GDM1 (cell line): ENCODE data around the gene ALOXE3.

Experiments
- DNase-seq: peaks from one replicate; lab custom pipeline; 2025; lab: John Stamatoyannopoulos, UW

The ALOXE3 gene

DNA sequence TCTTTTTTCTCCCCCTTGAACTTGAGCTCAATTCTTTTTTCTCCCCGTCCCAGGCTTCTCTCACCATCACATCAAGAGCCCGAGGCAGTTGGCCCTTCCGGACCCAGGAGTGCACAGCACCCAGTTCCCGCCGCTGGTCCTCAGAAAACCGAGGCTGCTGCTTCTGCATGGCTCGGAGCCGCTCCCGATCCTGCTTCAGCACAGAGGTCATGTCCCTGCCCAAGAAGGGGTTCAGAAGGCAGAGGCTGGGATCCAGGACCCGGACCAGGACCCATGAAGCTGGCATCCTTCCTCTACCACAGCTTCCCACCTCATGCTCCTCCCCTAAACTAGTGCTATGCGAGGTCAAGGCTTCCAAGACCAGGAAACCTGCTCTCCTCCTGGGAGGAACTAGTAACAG, 23.4 kb upstream of the ALOXE3 start:
- no peak for DNase-seq

DNA sequence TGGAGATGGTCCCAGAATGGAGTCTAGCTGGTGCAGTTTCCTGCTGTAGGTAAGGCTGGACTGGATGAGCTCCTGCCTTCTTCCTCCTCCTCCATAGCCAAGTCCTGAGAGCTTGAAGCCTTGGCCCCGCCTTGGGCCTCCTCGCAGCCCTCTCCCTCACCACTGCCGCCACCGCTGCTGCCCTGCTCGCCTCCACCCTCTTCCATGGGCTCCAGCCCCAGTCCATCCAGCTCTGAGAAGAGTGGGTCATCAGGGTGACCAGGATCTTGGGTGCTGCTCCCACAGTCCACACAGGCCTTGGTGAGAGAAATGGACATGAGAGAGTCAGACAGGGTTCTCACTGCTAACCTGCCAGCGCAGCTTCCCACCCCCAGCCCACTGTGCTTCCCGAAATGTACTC, 22.7 kb upstream of the ALOXE3 start:
- DNase-seq = no peak

DNA sequence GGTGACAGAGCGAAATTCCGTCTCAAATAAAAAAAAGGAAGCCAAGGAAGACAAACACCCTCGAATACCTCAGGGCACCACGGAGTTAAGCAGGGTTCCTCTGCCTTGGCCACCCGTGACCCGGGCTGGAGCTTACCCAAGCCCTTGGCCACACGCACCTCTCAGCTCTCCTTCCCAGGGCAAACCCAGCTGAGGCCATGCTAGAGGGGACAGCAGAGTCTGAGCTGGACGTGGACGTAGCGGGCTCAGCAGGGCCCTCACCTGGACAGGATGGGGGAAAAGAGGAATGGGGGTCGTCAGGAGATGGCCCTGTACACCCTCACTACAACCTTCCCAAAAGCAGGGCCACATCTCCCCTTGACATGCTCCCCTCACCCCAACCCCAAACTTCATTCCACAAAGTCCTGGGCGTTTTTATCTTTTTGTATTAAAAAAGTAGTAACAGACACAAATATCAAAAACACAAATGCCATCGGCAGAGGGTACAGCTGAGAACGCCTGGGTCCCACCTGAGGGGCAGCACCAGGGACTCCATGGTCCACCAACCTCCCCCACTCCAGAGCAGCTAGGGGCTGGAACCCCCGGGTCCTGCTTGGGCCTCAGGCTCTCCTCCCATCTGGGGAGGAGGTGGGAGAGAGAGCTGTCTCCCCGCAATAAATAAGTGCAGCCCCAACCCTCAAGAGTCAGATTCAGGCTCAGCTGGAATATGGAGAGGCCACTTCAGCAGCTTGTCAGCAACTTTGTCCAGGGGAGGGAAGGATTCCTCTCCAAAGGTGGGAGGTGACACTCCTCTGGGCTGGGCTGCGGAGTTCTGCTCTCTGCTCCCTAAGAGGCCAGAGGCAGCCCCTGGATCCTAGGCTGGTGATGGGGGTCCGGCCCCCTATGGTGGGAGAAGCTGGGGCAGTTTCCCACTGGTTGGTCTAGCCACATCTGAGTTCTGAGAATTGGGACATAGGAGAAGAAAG, 22.0 kb upstream of the ALOXE3 start:
- DNase-seq = no peak

DNA sequence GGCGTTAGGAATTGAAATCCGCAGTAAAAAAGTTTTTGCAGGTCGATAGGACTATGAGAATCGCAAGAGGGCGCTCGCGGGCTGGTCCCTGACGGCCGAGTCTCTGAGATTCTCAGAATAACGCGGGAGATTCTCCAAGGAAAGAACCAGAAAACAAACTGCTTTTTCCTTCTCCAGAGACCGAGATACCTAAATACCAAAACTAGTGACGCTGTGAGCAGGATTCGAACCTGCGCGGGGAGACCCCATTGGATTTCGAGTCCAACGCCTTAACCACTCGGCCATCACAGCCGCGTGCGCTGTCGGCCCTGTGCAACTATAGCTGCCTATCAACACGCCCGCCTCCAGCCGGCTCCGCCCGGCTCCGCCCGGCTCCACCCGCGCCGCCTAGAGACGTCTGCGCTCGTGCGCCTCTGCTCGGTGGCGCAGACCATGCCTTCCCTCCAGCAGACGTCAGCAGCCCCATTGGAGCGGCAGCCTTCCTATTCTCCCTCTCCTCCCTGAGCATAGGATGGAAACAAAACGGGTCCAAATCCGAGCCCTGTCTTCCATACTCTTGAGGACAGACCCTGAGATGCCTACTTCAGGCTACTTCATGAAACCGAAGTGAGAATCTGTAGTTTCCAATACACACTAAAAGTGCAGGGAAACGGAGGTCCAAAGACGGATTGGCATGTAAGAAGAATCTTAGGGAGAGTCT, 20.5 kb upstream of the ALOXE3 start:
- DNase-seq = peak; percentile 94

DNA sequence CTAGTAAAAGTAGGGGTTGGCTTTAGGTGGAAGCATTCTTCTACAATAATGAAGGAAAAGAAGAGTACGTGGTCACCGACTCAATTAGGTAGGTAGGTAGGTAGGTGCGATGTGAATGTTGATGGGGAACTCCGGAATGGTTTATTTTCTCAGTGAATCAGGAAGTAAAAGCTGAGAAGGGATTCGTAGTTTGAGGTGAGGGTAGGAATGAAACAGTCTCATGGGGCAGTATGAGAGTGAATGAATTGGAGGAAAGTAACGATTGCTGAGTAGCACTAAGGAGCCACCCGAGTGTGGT, 20.0 kb upstream of the ALOXE3 start:
- no peak for DNase-seq

DNA sequence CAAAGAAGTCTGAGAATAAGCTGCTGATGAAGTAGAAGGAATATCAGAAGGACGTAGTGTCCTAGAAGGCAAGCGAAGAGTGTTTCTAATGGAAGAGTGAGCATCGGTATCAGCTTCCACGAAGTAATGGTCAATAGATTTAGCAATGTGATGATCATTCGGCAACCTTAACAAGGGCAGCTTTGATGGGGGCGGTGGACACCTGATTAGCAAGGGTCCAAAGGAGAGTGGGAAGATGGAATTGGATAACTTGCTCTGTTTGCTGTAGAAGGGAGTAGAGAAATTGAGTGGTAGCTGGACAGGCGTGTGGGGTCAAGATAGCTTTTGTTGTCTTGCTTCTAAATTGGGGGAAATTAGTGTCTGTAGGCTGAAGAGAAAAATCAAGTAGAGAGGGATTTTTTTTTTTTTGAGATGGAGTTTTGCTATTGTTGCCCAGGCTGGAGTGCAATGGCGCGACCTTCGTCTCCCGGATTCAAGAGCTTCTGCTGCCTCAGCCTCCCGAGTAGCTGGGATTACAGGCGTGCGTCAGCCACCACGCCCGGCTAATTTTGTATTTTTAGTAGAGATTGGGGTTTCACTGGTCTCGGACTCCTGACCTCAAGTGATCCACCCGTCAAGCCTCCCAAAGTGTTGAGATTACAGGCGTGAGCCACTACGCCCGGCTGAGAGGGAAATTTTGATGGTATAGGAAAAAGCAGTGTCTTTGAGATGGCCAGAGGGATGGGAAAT, 19.5 kb upstream of the ALOXE3 start:
- no peak for DNase-seq

DNA sequence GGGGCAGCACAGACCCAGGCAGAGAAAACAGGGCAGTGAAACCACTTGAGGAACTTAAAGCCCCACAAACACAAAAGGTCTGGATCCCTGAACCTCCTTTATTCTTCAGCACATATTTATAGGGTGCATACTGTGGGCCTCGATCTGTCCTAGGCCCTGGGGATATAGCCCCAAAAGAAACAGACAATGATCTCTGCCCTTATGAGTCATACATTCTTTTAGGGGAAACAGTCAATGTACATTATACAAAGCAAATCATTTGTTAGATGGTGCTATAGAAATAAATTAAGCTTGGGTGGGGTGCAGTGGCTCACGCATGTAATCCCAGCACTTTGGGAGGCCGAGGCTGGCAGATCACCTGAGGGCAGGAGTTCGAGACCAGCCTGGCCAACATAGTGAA, 15.6 kb upstream of the ALOXE3 start:
- DNase-seq = no peak

DNA sequence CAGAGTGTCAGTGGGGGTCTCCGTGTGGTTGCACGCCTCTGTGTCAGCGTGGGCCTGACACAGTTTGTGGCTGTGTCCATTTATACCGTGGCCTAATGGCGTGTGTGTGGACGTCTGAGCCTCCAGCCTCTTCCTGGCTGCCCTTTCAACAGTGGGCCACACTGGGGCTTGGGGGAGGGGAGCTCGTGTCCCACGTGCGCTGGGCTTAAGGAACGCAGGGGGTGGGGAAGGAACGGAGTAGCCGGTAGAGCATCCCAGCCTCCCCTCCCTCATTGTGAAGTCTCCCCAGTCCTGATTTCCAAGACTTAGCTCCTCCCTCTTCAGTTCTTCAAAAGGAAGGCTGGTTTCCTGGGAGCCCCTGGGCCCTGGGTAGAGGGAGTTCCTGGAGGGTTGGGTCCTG, 15.1 kb upstream of the ALOXE3 start:
- no peak for DNase-seq

DNA sequence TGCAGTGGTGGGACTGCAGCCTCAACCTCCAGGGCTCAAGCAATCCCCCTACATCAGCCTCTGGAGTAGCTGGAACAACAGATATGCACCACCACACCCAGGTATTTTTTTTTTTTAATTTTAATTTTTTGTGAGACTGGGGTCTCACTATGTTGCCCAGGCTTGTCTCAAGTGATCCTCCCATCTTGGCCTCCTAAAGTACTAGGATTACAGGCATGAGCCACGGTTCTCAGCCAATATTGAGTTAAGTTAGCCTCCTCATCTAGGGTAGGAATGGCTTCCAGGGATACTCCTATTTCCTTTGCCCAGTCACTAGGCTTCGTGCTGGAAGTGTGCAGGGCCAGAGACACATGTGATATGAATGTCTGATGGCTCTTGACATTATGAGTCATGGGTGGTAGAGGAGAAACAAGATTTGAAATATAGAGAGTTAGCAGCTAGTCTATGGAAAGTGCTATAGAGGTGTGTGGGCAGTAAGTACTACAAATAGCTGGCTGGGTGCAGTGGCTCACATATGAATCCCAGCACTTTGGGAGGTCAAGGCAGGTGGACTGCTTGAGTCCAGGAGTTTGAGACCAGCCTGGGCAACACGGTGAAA, 13.6 kb upstream of the ALOXE3 start:
- no peak for DNase-seq

DNA sequence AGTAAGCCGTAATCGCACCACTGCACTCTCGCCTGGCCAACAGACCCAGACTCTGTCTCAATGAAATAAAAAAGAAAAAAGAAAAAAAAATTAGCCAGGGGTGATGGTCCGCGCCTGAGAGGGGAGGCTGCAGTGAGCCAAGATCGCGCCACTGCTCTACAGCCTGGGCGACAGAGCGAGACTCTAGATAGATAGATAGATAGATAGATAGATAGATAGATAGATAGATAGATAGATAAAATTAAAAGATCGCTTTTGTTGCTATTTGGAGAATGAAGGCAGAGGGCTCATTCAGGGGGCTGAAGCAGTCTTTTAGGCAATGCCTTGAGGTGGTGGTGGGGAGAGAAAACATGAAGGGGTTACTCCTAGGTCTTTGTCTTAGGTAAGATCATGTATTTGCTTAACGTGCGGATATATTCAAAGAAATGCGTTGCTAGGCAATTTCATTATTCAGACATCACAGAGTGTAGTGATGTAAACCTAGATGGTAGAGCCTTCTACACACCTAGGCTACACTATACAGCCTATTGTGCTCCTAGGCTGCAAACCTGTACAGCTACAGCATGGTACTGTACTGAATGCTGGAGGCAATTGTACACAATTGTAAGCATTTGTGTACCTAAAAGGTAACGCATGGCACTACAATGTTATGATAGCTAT, 9.9 kb upstream of the ALOXE3 start:
- DNase-seq = no peak

DNA sequence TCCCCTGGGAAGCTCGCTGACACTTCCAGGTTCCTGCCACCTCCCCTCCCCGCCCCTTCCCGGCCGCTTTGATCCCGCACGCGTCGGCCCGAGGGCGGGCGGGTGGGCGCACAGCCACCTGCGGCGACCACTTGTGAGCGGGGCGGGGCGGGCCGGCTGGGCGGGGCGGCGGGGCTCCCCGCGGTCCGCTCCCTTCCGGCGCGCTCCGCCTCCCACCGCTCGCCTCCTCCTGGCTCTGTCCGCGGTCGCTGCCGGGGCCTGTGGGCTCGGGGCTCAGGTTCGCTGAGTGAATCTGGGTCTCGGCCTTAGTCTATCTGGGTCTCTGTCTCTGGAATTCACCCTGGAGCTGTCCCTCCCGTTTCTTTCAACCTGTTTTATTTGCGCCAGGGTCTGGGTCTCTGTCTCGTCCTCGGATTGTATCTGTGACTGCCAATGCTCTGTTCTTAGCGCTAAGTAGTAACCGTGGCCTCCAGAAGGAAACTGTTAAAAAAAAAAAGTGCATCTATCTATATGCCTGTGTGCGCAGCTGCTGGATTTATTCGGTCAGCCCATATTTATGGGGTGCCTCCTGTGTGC, 8.3 kb upstream of the ALOXE3 start:
- DNase-seq = no peak

DNA sequence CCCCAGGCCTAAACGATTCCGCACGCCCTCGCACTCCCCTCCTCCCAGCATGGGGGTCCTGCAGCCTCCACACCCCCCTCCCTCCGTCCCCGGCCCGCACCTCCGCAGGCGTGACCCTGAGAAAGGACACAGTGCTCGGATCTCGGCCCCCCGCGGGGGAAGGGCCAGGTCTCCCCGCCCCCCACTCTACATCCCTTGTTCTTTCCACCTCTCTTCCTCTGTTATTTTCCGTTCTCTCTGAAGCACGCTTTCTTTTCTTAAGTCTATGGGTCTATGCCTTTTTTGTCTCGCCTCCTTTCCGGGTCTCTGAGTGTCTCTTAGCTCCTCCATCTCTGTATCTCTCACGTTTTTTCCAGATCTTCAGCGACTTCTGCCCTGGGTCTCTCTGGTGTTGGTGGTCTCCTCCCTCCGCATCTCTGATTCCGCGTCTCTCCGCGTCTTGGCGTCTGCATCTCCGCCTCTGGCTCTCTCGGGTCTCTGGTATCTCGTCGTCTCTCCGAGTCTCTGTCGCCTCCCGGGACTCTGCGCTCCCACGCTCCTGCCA, 7.7 kb upstream of the ALOXE3 start:
- no peak for DNase-seq

DNA sequence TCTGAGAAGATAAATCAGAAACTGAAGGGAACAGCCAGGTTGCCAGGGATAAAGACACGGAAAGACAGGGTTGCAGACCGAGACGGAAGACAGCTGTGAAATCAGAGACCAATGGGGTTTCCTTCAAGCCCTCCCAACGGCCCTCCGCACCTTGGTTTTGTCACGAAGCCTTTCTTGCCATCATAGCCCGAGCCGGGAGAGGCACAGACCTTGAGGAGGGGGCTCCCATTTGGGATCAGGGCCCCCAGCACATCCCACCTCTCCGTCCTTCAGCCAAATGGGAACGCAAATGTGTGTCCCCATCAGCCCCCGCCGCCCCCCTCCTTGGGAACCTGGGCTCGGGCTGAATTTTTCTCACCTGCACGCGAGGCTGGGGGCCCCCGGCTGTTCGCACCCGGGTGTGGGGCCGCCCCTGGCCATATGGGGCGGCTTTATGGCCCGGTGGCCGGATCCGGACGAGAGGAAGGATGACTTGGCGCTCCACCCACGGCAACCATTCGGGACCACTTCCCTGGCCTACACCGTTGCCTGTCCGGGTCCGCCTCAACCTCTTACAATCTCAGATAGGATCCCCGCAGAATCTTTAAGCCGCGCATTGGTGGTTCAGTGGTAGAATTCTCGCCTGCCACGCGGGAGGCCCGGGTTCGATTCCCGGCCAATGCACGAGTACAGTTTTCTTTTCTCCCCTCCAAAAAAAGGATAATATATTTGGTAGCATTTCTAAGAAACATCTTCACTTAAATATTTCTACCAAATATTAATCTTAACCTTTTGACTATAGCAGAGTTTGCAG, 7.0 kb upstream of the ALOXE3 start:
- peak; percentile 58 for DNase-seq

DNA sequence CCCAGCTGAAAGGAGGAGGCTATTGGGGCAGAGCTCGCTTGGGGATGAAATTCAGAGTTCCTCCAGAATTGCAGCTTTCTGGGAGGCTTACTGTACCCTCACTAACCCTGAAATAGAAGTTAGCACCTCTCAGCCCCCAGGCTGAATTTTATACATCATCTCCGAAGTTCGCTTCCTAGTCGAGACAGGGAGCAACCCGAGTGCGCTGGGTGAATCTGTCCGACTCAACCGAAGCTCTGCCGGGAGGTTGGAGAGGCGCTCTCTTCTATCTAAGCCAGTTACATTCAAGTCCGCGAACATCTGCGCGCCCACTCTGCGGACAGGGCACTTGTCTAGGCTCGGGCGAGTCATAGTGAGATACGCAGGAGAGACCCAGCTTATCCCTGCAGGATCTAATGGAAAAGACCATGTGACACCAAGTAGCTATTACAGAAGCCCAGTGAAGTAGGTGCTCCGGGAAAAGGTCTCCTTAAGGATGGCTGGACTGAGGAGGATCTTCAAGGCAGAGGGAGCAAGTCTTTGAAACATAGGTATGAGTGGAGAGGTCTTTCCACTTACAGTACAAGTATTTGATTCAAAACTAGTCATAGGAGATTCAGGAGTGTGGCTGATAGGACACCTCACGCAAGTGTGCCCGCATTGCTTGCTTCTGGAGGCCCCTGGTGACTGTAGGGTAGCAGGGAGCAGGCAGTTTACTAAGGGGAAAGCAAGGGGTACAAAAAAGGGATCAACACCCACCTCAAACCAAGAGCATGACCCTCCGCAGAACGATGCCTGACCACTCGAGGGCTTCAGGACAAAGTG, 6.2 kb upstream of the ALOXE3 start:
- DNase-seq = no peak

DNA sequence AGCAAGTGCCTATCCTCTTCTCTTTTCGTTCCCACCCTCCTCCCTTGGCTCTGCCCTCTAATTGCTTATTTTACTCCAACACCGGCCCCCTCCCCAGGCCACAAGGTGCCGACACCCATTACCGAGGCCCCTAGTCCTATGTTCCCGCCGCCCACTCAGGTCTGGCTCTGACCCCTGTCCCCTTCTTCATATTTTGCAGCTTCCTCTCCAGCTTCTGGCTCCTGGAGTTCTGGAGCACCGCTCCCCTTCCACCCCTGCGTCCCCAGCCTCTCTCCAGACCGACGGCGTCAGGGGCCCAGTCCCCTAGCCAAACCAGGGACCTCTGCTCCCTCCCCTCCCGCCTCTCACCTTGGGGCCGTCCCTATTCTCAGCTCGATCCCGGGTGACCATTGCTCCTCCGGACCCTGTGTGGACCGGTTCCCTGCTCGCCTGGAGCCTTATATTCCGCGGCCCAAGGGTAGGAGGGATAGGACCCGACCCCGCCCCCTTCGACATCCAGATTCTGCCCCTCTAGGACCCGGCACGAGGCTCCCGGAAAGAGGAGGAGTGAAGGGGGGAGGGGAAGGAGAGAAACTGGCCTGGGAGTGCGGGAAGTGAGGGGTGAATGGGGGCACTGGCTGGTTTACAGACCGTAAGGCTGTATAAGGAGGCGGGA, 5.5 kb upstream of the ALOXE3 start, which contains the start of gene HES7:
Gene HES7, minus strand, starts transcription at position 412 of the 655 bp plus-strand sequence. Its CDS starts 22 bp downstream, at position 390.
- DNase-seq = no peak

DNA sequence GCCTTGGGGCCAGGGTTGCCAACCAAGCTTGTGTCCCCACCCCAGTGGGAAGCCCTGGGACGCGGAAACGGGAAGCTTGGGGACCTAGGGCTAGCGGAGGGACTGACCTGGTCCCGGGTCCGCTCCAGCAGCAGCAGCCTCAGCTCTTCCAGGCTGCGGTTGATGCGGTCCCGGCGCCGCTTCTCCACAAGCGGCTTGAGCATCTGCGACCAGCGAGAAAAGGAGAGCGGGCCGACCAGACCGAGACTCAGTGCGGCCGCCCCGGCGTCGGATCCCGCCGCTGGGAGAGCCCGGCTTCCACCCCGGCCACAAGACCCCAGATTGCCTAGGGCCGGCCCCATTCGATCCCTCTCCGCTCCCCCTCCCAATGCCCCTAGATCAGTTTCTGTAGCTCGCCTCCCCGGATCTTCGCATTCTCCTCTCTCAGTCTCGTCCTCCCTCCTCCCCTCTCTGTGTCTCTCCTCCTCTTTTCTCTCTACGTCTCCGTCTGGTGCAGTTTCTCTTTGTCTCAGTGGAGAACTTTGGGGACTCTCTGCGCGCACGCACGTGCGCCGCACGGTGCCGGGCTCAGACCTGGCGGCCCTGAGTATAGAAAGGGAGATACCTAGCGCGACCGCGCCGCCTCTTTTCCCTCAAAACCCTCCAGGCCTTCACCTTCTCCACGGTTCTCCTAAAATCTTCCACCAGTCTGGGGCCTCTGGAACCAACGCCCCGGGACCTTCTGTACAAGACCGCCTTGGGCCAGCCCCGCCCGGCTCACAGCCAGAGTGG, 4.8 kb upstream of the ALOXE3 start:
- no peak for DNase-seq

DNA sequence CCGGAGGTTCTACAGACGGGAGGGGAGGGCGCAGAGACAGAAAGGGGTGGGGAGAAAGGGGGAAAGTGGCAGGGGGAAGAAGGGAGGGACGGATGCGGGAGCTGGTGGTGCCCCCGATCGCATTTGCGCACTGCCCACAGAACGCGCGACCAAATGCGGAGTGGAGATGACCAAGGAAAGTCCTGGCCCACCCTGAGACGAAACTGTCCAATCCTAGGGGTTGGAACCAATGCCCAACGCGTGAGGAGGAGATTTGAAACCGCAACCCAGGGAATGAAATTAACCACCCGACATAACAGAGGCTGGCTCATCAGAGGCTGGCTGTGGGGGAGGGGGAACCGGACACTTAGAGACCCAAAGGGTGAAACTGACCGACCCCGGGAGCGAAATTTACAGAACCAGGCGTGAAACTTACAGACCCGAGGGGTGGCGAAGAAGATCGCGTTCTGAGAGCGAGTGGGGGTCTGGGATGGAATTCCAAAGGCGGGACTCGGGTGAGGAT, 4.2 kb upstream of the ALOXE3 start:
- no peak for DNase-seq
